Measurements from ENCODE around the gene VDAC1.

- TF ChIP-seq CTCF (IDR thresholded peaks at IDR 0.05; ENCODE audit: low read depth, low read length, poor library complexity, severe bottlenecking) (no peak), EZH2phosphoT487 (IDR thresholded peaks at IDR 0.05; ENCODE audit: borderline replicate concordance, low read length) (no peak)
Measured at GRCh38 chr5:133977161-133977787, 27.5 kb downstream of the VDAC1 start.
